SK-N-SH (cell line): ENCODE data around the gene CPT1B. TPM values are rescaled to one million over a fixed set of nuclear protein-coding genes. Genes with fewer than 3 reads are reported as not detected.

ENCODE experiments used
- polyA plus RNA-seq, 3 experiments: library from polyadenylated mRNA; depleted of rRNA; stranded (reverse); fragments of >200 nt; gene quantifications; 2 replicates each; pipeline ENCODE4 v1.2.3, GENCODE V29; 2012

Gene CPT1B
- polyA plus RNA-seq, 1 of the 3 experiments (the other 2 are of a cell fraction) = 33.2 TPM

Other genes starting within 250 kb of the CPT1B start
- 45.1 and 45.7 TPM in 2 replicates for gene PPP6R2, start 235.1 kb downstream of the CPT1B start, polyA plus RNA-seq (2012; rRNA removed)
- gene SBF1, start 103.4 kb downstream of the CPT1B start, polyA plus RNA-seq (2012; rRNA removed) = 24.2 and 29.1 TPM in 2 replicates
- 0.49 and 0.61 TPM in 2 replicates for gene ADM2, start 96.9 kb downstream of the CPT1B start, polyA plus RNA-seq (2012; rRNA removed)
- gene MIOX, start 91.6 kb downstream of the CPT1B start, polyA plus RNA-seq (2012; rRNA removed) = 0.05 and 0.06 TPM in 2 replicates
- gene LMF2, start 70.7 kb downstream of the CPT1B start, polyA plus RNA-seq (2012; rRNA removed) = 34.3 and 42.8 TPM in 2 replicates
- gene NCAPH2, start 70.2 kb downstream of the CPT1B start, polyA plus RNA-seq (2012; rRNA removed) = 21.1 and 22.4 TPM in 2 replicates
- gene SCO2, start 52.8 kb downstream of the CPT1B start, polyA plus RNA-seq (2012; rRNA removed) = 3.2 and 4.0 TPM in 2 replicates
- 1.1 and 1.7 TPM in 2 replicates for gene TYMP, start 48.4 kb downstream of the CPT1B start, polyA plus RNA-seq (2012; rRNA removed)
- gene KLHDC7B, start 32.5 kb downstream of the CPT1B start, polyA plus RNA-seq (2012; rRNA removed) = 0.03 and 0.07 TPM in 2 replicates
- 2.1 and 3.6 TPM in 2 replicates for gene SYCE3, start 15.5 kb downstream of the CPT1B start, polyA plus RNA-seq (2012; rRNA removed)
- gene CHKB, start 4.4 kb upstream of the CPT1B start, polyA plus RNA-seq (2012; rRNA removed) = 39.6 and 57.4 TPM in 2 replicates
- 2.3 and 2.7 TPM in 2 replicates for gene MAPK8IP2, start 22.4 kb upstream of the CPT1B start, polyA plus RNA-seq (2012; rRNA removed)
- 34.2 and 34.4 TPM in 2 replicates for gene ARSA, start 49.7 kb upstream of the CPT1B start, polyA plus RNA-seq (2012; rRNA removed)
- gene SHANK3, start 94.4 kb upstream of the CPT1B start, polyA plus RNA-seq (2012; rRNA removed) = 0.88 and 1.5 TPM in 2 replicates
- gene ACR, start 159.8 kb upstream of the CPT1B start, polyA plus RNA-seq (2012; rRNA removed) = 0.08 and 0.15 TPM in 2 replicates
- 61.7 and 72.9 TPM in 2 replicates for gene RABL2B, start 205.2 kb upstream of the CPT1B start, polyA plus RNA-seq (2012; rRNA removed)